Astrocyte of the spinal cord (primary cell): Measurements from ENCODE around the gene FRMD4B.
"Not testable (repeated sequence)": the region's sequence is repeated elsewhere in the genome, so short reads cannot be mapped to it uniquely, and the experiment has no call there.

Experiments used
- DNase-seq: peaks from one replicate; pipeline ENCODE4 v3.0.0; 2011; ENCODE audit warnings: low read depth, low spot score
- H3K4me3 ChIP-seq: 2 replicates; pipeline ENCODE4 v1.5.1; 2011; ENCODE audit warnings: low read depth, mild to moderate bottlenecking, low read length, moderate library complexity
- in situ Hi-C: cut with HindIII; loops from 2 replicates; pipeline ENCODE4 v1.10.0; 2017; ENCODE audit warnings: low sequenced_read_pairs
- TF ChIP-seq, protein P1 (sequence below): IDR thresholded peaks from 2 replicates; pipeline ENCODE4 v1.5.1; 2012; ENCODE audit warnings: low read depth, mild to moderate bottlenecking, low read length, inconsistent platforms

Gene FRMD4B

GRCh38 chr3:69273896-69274295, 112.0 kb downstream of the FRMD4B start:
- no peak for DNase-seq
- no peak overlapping the region for H3K4me3 ChIP-seq
- TF ChIP-seq, protein P1, sequence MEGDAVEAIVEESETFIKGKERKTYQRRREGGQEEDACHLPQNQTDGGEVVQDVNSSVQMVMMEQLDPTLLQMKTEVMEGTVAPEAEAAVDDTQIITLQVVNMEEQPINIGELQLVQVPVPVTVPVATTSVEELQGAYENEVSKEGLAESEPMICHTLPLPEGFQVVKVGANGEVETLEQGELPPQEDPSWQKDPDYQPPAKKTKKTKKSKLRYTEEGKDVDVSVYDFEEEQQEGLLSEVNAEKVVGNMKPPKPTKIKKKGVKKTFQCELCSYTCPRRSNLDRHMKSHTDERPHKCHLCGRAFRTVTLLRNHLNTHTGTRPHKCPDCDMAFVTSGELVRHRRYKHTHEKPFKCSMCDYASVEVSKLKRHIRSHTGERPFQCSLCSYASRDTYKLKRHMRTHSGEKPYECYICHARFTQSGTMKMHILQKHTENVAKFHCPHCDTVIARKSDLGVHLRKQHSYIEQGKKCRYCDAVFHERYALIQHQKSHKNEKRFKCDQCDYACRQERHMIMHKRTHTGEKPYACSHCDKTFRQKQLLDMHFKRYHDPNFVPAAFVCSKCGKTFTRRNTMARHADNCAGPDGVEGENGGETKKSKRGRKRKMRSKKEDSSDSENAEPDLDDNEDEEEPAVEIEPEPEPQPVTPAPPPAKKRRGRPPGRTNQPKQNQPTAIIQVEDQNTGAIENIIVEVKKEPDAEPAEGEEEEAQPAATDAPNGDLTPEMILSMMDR: no peak
- in situ Hi-C loops: no loop called here

DNA sequence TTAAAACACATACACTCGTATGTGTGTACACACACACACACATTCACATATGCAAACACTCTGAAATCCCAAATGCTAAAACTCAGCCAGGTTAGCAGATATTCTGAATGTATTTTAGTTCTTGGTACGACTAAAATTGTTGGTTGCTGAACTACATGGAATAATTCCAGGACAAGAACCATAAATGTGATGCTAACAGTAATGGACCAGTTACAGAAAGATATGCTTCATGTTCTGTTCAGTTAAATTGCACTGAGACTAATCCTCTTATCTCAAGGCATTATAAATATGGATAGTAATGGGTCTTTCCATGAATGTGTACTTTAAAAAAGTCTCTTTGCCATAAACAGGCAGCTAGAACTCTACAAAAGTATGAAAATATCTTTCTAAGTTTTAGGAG, 113.3 kb downstream of the FRMD4B start:
- no peak overlapping the region for H3K4me3 ChIP-seq
- DNase-seq: no peak
- in situ Hi-C loops: no loop called here
- TF ChIP-seq, protein P1: no peak

GRCh38 chr3:69271098-69271497, 114.8 kb downstream of the FRMD4B start:
- TF ChIP-seq, protein P1: no peak
- H3K4me3 ChIP-seq: no peak overlapping the region
- in situ Hi-C loops: no loop called here
- no peak for DNase-seq

GRCh38 chr3:69266585-69266984, 119.3 kb downstream of the FRMD4B start:
- DNase-seq: no peak
- no peak overlapping the region for H3K4me3 ChIP-seq
- in situ Hi-C loops: no loop called here
- TF ChIP-seq, protein P1: no peak

DNA sequence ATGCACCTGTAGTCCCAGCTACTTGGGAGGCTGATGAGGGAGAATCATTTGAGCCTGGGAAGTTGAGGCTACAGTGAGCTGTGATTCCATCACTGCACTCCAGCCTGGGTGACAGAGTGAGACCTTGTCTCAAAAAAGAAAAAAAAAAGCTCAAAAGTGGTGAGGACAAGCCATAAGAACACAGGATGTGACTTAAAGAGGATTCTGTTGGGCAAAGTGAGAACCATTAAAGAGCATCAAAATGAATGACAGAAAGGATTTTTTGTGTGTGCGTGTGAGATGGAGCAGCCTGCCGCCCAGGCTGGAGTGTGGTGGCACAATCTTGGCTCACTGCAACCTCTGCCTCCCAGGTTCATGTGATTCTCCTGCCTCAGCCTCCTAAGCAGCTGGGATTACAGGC, 119.8 kb downstream of the FRMD4B start:
- DNase-seq, H3K4me3 ChIP-seq, in situ Hi-C loops: not testable (repeated sequence)

DNA sequence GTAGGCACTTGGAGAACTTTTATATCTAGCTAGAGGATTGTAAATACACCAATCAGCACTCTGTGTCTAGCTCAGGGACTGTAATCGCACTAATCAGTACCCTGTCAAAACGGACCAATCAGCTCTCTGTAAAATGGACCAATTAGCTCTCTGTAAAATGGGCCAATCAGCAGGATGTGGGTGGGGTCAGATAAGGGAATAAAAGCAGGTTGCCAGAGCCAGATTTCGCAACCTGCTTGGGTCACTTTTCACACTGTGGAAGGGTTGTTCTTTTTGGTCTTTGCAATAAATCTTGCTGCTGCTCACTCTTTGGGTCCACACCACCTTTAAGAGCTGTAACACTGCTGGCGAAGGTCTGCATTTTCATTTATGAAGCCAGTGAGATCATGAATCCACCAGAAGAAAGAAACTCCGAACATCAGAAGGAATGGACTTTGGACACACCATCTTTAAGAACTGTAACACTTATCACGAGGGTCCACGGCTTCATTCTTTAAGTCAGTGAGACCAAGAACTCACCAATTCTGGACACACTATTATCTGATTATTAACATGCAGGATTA, 125.0 kb downstream of the FRMD4B start:
- DNase-seq, in situ Hi-C loops, H3K4me3 ChIP-seq: not testable (repeated sequence)

DNA sequence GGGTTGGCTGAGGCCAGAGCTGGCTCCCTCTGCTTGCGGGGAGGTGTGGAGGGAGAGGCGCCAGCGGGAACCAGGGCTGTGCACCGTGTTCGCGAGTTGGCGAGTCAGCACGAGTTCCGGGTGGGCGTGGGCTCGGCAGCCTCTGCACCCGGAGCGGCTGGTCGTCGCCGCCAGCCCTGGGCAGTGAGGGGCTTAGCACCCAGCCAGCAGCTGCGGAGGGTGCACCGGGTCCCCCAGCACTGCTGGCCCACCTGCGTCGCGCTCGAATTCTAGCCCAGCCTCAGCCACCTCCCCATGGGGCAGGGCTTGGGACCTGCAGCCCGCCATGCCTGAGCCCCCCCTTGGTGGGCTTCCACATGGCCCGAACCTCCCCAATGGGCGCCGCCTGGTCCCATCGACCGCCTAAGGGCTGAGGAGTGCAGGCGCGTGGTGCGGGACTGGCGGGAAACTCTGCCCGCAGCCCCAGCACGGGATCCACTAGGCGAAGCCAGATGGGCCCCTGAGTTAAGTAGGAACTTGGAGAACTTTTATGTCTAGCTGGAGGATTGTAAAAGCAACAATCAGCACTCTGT, 125.6 kb downstream of the FRMD4B start:
- no peak overlapping the region for H3K4me3 ChIP-seq
- in situ Hi-C loops: no loop called here
- no peak for DNase-seq
- TF ChIP-seq, protein P1: no peak

- TF ChIP-seq, protein P1: no peak
- DNase-seq: no peak
- in situ Hi-C loops: no loop called here
- H3K4me3 ChIP-seq: no peak overlapping the region
Observed at GRCh38 chr3:69259125-69259524, 126.8 kb downstream of the FRMD4B start.
